Endodermal cell (in vitro differentiated cells): ENCODE results near the gene PPM1L. TPM values are rescaled to one million over a fixed set of nuclear protein-coding genes. Genes with fewer than 3 reads are reported as not detected.
A peak's percentile ranks its signal among the peaks of the same experiment; 100 is the strongest.

ENCODE experiments used
- DNase-seq: peaks from one replicate; pipeline ENCODE4 v3.0.0-alpha.2; 2017
- H3K27ac ChIP-seq: 2 replicates; pipeline ENCODE4 v1.5.1; 2013; ENCODE audit warnings: mild to moderate bottlenecking, low read depth, low read length, moderate library complexity
- H3K27me3 ChIP-seq: 2 replicates; pipeline ENCODE4 v1.6.1; 2013; ENCODE audit warnings: mild to moderate bottlenecking, low read length, moderate library complexity; ENCODE audit not compliant: insufficient read depth, control insufficient read depth, poor library complexity, severe bottlenecking
- H3K36me3 ChIP-seq: 2 replicates; pipeline ENCODE4 v1.7.0; 2013; ENCODE audit warnings: mild to moderate bottlenecking, low read length, moderate library complexity; ENCODE audit not compliant: control insufficient read depth, insufficient read depth
- H3K4me1 ChIP-seq: one replicate; pipeline ENCODE4 v1.7.0; 2013; ENCODE audit warnings: low read length; ENCODE audit not compliant: control insufficient read depth, insufficient read depth
- H3K4me3 ChIP-seq: 2 replicates; pipeline ENCODE4 v1.5.1; 2013; ENCODE audit warnings: mild to moderate bottlenecking, low read length, moderate library complexity
- H3K9ac ChIP-seq: 2 replicates; pipeline ENCODE4 v1.6.1; 2013; ENCODE audit warnings: mild to moderate bottlenecking, low read length, moderate library complexity; ENCODE audit not compliant: poor library complexity, severe bottlenecking; ENCODE audit errors: extremely low read depth
- H3K9me3 ChIP-seq: 2 replicates; pipeline ENCODE4 v1.6.1; 2013; ENCODE audit warnings: mild to moderate bottlenecking, low read length, moderate library complexity; ENCODE audit not compliant: control insufficient read depth
- H3K27ac Mint-ChIP-seq: 2 replicates; pipeline ENCODE4 v1.8.0; 2020; ENCODE audit warnings: mixed read lengths
- H3K27me3 Mint-ChIP-seq: 2 replicates; pipeline ENCODE4 v1.8.0; 2021; ENCODE audit warnings: mild to moderate bottlenecking, mixed read lengths; ENCODE audit not compliant: insufficient read depth
- H3K36me3 Mint-ChIP-seq: 2 replicates; pipeline ENCODE4 v1.8.0; 2020; ENCODE audit warnings: low read depth, mixed read lengths
- H3K4me1 Mint-ChIP-seq: 2 replicates; pipeline ENCODE4 v1.8.0; 2020; ENCODE audit warnings: mixed read lengths
- H3K4me3 Mint-ChIP-seq: 2 replicates; pipeline ENCODE4 v1.8.0; 2020; ENCODE audit warnings: mild to moderate bottlenecking, moderate library complexity, mixed read lengths
- H3K9me3 Mint-ChIP-seq: 2 replicates; pipeline ENCODE4 v1.8.0; 2020; ENCODE audit warnings: mild to moderate bottlenecking, mixed read lengths
- WGBS, 2 experiments: methylation state at CpG; one replicate each; pipeline versions ENCODE4 v1.1.5 to v1.1.7; 2013; ENCODE audit warnings: missing lambda C conversion rate in 2 of 2, mixed read lengths in 1 of 2; ENCODE audit not compliant: insufficient coverage in 1 of 2, insufficient read length in 1 of 2; 5-methylcytosine and 5-hydroxymethylcytosine counted together
- total RNA-seq, 2 donors: library from RNA; stranded (reverse); fragmentation: NEBNext Ultra II Directional in 1 of 2; extraction: Animal tissue kit (Norgen Biotek cat#: 25700) in 1 of 2; gene quantifications; 2 replicates in 1 of 2; 3 replicates in 1 of 2; pipeline ENCODE4 v1.2.1, GENCODE V29; 2021
- TF ChIP-seq, protein P1 (sequence below): fragments of 200-600 bp; sonication (generic); conservative IDR thresholded peaks from 2 replicates; pipeline ENCODE4 v1.5.0; 2021; ENCODE audit warnings: antibody characterized with exemption, mild to moderate bottlenecking

Gene PPM1L
- total RNA-seq, 2 donors from 2014 or later, result 1.6 to 3.3 TPM

DNA sequence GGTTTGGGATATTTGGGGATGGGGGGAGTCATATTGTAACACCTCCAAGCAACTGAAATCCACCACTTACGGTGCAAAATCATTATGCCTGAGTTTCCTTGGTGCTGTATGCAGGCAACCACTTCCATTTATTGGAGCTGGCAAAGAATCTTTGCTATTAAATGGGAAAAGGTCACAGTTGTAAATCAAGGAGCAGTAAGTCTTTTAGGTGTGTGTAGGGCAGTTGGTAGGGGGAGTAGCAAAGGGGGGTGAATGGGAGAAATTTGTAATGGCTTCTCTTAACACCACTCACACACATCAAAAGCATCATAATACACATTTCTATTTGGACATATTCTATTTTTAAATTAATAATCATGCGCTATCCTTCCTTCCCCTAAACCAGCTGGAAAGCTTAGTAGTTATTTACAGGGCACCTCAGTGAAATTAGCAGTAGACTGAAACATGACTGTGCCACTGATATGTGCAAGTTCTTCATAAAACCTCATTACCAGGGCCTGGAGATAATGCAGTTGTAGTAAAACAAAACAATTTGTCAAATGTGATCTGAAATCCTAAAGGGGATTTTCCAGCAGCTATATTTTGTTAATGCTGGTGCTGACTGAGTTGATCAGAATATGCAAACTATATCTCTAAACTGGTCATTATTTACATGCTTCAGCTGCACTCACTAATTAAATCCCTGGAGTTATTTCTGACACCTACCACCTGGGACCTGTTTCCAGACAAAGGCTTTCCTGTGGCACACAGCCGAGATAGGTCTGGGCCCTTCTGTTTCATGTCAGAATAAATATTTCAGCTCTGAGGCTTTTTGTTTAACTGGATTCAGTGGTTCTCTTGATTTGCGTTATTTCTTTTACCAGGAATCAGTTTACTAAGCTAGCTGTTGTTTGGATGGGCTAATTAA, 259.1 kb downstream of the PPM1L start:
- 86 to 89% methylated on average over 3 to 4 of the region's 4 CpGs for WGBS, 2 experiments
- Mint-ChIP-seq H3K9me3 (peaks cover 4% of the 10 kb centered on the region), H3K27ac (no peak overlapping the region), H3K4me3 (no peak overlapping the region), H3K4me1 (peaks cover 6% of the 10 kb centered on the region), H3K27me3 (no peaks in the 10 kb centered on the region), H3K36me3 (no peaks in the 10 kb centered on the region)
- peak overlapping the region; percentile 83 for H3K27ac ChIP-seq
- no peaks in the 10 kb centered on the region for H3K9me3 ChIP-seq
- no peak overlapping the region for H3K4me3 ChIP-seq
- TF ChIP-seq, protein P1, sequence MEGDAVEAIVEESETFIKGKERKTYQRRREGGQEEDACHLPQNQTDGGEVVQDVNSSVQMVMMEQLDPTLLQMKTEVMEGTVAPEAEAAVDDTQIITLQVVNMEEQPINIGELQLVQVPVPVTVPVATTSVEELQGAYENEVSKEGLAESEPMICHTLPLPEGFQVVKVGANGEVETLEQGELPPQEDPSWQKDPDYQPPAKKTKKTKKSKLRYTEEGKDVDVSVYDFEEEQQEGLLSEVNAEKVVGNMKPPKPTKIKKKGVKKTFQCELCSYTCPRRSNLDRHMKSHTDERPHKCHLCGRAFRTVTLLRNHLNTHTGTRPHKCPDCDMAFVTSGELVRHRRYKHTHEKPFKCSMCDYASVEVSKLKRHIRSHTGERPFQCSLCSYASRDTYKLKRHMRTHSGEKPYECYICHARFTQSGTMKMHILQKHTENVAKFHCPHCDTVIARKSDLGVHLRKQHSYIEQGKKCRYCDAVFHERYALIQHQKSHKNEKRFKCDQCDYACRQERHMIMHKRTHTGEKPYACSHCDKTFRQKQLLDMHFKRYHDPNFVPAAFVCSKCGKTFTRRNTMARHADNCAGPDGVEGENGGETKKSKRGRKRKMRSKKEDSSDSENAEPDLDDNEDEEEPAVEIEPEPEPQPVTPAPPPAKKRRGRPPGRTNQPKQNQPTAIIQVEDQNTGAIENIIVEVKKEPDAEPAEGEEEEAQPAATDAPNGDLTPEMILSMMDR, result no peak
- no peak for DNase-seq
- no peak overlapping the region for H3K9ac ChIP-seq
- H3K4me1 ChIP-seq, result peaks cover 6% of the 10 kb centered on the region
- H3K36me3 ChIP-seq, result no peaks in the 10 kb centered on the region
- no peaks in the 10 kb centered on the region for H3K27me3 ChIP-seq

DNA sequence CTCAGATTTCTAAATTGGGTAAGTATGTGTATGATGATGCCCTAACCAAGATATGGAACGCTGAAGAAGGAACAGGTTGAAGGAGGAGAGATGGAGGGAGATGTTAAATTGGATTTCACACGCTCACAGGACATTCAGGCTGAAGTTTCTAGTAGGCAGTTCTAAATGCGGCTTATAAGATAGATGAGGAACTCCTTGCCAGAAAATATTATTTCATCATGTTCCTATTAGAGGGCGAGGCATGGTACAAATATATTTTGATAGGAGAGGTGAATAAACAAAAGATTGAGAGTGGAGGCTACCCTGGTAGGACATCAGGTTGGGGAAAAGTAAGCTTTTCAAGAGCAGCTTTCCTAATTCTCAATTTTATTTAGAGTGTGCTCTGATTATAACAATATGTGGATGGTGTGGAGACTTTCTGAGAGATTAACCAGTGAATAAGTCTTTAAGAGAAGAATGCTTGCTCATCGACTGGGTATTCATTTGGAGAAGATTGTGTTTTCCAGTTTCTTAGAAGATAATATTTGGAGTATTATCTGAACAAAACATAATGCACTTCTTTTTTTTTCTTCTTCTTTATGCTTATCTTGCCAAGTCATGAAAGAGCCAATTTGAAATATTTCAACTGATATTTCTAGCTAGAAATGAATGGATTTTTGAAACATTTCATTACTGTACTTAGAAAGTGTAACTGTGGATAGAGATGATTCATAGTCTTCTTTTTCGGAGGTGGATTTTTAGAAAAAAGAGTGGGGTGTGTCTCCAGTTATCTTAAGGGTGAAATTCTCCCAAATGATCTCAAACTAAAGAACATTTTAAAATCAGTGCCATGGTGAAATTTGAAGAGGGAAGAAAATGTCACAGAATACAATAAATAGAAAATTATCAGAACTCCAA, 260.6 kb downstream of the PPM1L start:
- no peaks in the 10 kb centered on the region for H3K9me3 ChIP-seq
- Mint-ChIP-seq H3K9me3 (peaks cover 4% of the 10 kb centered on the region), H3K27me3 (no peaks in the 10 kb centered on the region), H3K4me3 (no peak overlapping the region), H3K27ac (no peak overlapping the region), H3K4me1 (peaks cover 6% of the 10 kb centered on the region), H3K36me3 (no peaks in the 10 kb centered on the region)
- H3K4me3 ChIP-seq, result no peak overlapping the region
- WGBS, 2 experiments, result 94 to 96% methylated on average over 3 to 6 of the region's 6 CpGs
- no peak for DNase-seq
- no peaks in the 10 kb centered on the region for H3K36me3 ChIP-seq
- H3K9ac ChIP-seq, result no peak overlapping the region
- no peaks in the 10 kb centered on the region for H3K27me3 ChIP-seq
- H3K27ac ChIP-seq, result no peak overlapping the region
- peaks cover 6% of the 10 kb centered on the region for H3K4me1 ChIP-seq
- TF ChIP-seq, protein P1, result no peak

DNA sequence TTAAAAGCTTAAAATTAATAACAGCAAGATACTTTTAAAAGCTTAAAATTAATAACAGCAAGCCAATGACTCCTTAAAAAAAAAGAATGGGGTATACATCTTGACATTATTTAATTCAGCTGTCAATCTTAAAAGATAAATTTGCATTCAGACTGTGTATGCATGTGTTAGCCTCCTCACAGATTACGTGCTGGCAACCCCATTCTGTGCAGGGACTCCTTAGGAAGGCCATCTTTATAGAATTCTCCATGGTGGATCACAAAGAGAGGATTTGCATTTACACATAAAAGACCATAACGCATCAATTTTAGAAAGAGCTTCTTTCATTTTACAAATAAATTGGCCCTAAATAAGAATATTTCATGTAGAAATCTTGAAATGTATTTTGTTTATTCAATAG, 261.9 kb downstream of the PPM1L start:
- Mint-ChIP-seq H3K4me1 (peaks cover 6% of the 10 kb centered on the region), H3K36me3 (peaks cover 2% of the 10 kb centered on the region), H3K4me3 (no peak overlapping the region), H3K27me3 (no peaks in the 10 kb centered on the region), H3K9me3 (peaks cover 6% of the 10 kb centered on the region), H3K27ac (no peak overlapping the region)
- Histone ChIP-seq H3K9ac (no peak overlapping the region), H3K9me3 (no peaks in the 10 kb centered on the region), H3K36me3 (no peaks in the 10 kb centered on the region), H3K4me3 (no peak overlapping the region), H3K4me1 (peaks cover 6% of the 10 kb centered on the region), H3K27me3 (no peaks in the 10 kb centered on the region), H3K27ac (no peak overlapping the region)
- WGBS, 2 experiments, result 81% methylated on average over 2 of the region's 2 CpGs; no CpG with 5 or more reads in 1 of the 2 experiments
- TF ChIP-seq, protein P1, result no peak
- DNase-seq, result no peak
